Smooth muscle cell (in vitro differentiated cells): Measurements from ENCODE around the gene VAPA. TPM values are rescaled to one million over a fixed set of nuclear protein-coding genes. Genes with fewer than 3 reads are reported as not detected.

ENCODE experiments used
- DNase-seq: peaks from one replicate; lab custom pipeline; 2025; ENCODE audit not compliant: unreplicated experiment; lab: John Stamatoyannopoulos, UW
- H2AFZ ChIP-seq: fragments of 200-600 bp; sonication (generic); 2 replicates; pipeline ENCODE4 v1.6.0; 2016; ENCODE audit warnings: antibody characterized with exemption, low read depth, mild to moderate bottlenecking
- H3F3A ChIP-seq: fragments of 200-600 bp; sonication (generic); 2 replicates; pipeline ENCODE4 v1.6.0; 2017; ENCODE audit warnings: antibody characterized with exemption, low read depth
- H3K27ac ChIP-seq: fragments of 200-600 bp; sonication (generic); 2 replicates; pipeline ENCODE4 v1.5.1; 2016; ENCODE audit warnings: low read depth, mild to moderate bottlenecking
- H3K27me3 ChIP-seq: fragments of 200-600 bp; sonication (generic); 2 replicates; pipeline ENCODE4 v1.6.1; 2016; ENCODE audit warnings: low read depth, mild to moderate bottlenecking
- H3K36me3 ChIP-seq: fragments of 200-600 bp; sonication (generic); 2 replicates; pipeline ENCODE4 v1.5.1; 2016; ENCODE audit warnings: low read depth
- H3K4me1 ChIP-seq: fragments of 200-600 bp; sonication (generic); 2 replicates; pipeline ENCODE4 v1.5.1; 2016; ENCODE audit warnings: low read depth
- H3K4me2 ChIP-seq: fragments of 200-600 bp; sonication (generic); 2 replicates; pipeline ENCODE4 v1.6.0; 2016; ENCODE audit warnings: mild to moderate bottlenecking
- H3K4me3 ChIP-seq: fragments of 200-600 bp; sonication (generic); 2 replicates; pipeline ENCODE4 v1.5.1; 2016; ENCODE audit warnings: mild to moderate bottlenecking
- H3K79me2 ChIP-seq: fragments of 200-600 bp; sonication (generic); 2 replicates; pipeline ENCODE4 v1.6.0; 2016; ENCODE audit warnings: low read depth, mild to moderate bottlenecking
- H3K9ac ChIP-seq: fragments of 200-600 bp; sonication (generic); 2 replicates; pipeline ENCODE4 v1.6.0; 2016; ENCODE audit warnings: low read depth
- H3K9me3 ChIP-seq: fragments of 200-600 bp; sonication (generic); replicated peaks from 2 replicates; pipeline ENCODE4 v1.5.1; 2016; ENCODE audit warnings: low read depth
- H4K20me1 ChIP-seq: fragments of 200-600 bp; sonication (generic); 2 replicates; pipeline ENCODE4 v1.6.0; 2016; ENCODE audit warnings: low read depth
- CTCF ChIP-seq: fragments of 200-600 bp; sonication (generic); IDR thresholded peaks from 2 replicates; pipeline ENCODE4 v1.5.1; 2017; ENCODE audit warnings: borderline replicate concordance, mild to moderate bottlenecking, antibody characterized with exemption; ENCODE audit not compliant: insufficient read depth, poor library complexity, severe bottlenecking
- WGBS: methylation state at CpG from one replicate; pipeline ENCODE4 v1.1.7; 2016; ENCODE audit warnings: low lambda C conversion rate; 5-methylcytosine and 5-hydroxymethylcytosine counted together
- polyA plus RNA-seq: library from polyadenylated mRNA; unstranded; fragments of >200 nt; fragmentation: Nextera tagmentation; extraction: Ambion mirVana; gene quantifications from 2 replicates; pipeline ENCODE4 v1.2.1, GENCODE V29; 2016
- total RNA-seq: library from RNA; depleted of rRNA; stranded (reverse); fragments of >200 nt; gene quantifications from 2 replicates; pipeline ENCODE4 v1.2.3, GENCODE V29; 2014

The VAPA gene
- total and polyA plus RNA-seq, 2 experiments from 2014 or later, result 315 to 350 TPM

GRCh38 chr18:9971313-9971920 lies 57.6 kb downstream of the VAPA start:
- DNase-seq, result peak; percentile 23

GRCh38 chr18:9973470-9973869 lies 59.7 kb downstream of the VAPA start:
- H3K9ac ChIP-seq, result no peak overlapping the region
- H4K20me1 ChIP-seq, result no peaks in the 10 kb centered on the region
- no peaks in the 10 kb centered on the region for H3K79me2 ChIP-seq
- peaks cover 5% of the 10 kb centered on the region for H3K36me3 ChIP-seq
- DNase-seq, result no peak
- no peak overlapping the region for H3K27ac ChIP-seq
- H3K9me3 ChIP-seq, result peaks cover 12% of the 10 kb centered on the region
- H3F3A ChIP-seq, result no peaks in the 10 kb centered on the region
- H3K4me2 ChIP-seq, result no peak overlapping the region
- TF ChIP-seq CTCF, result no peak
- H2AFZ ChIP-seq, result no peak overlapping the region
- no peaks in the 10 kb centered on the region for H3K4me1 ChIP-seq
- WGBS, result 93% methylated on average over 4 of the region's 4 CpGs
- no peak overlapping the region for H3K4me3 ChIP-seq
- no peaks in the 10 kb centered on the region for H3K27me3 ChIP-seq

More at GRCh38 chr18:9971313-9971920, 57.6 kb downstream of the VAPA start:
- H3K79me2 ChIP-seq, result no peaks in the 10 kb centered on the region
- no peak overlapping the region for H3K27ac ChIP-seq
- H3K4me1 ChIP-seq, result no peaks in the 10 kb centered on the region
- no peaks in the 10 kb centered on the region for H3K27me3 ChIP-seq
- peak; percentile 84 for TF ChIP-seq CTCF
- H4K20me1 ChIP-seq, result no peaks in the 10 kb centered on the region
- H2AFZ ChIP-seq, result no peak overlapping the region
- no peak overlapping the region for H3K4me3 ChIP-seq
- H3K36me3 ChIP-seq, result peaks cover 4% of the 10 kb centered on the region
- H3K9ac ChIP-seq, result no peak overlapping the region
- no peak overlapping the region for H3K4me2 ChIP-seq
- H3F3A ChIP-seq, result no peaks in the 10 kb centered on the region
- peaks cover 12% of the 10 kb centered on the region for H3K9me3 ChIP-seq
- WGBS, result 6% methylated on average over 4 of the region's 4 CpGs

GRCh38 chr18:9974279-9974915 lies 60.6 kb downstream of the VAPA start:
- Histone ChIP-seq H3K9me3 (peaks cover 12% of the 10 kb centered on the region), H3K4me3 (no peak overlapping the region), H3K9ac (no peak overlapping the region), H3F3A (no peaks in the 10 kb centered on the region), H3K79me2 (no peaks in the 10 kb centered on the region), H2AFZ (no peak overlapping the region), H3K4me1 (no peaks in the 10 kb centered on the region), H3K27me3 (no peaks in the 10 kb centered on the region), H3K27ac (no peak overlapping the region), H4K20me1 (no peaks in the 10 kb centered on the region), H3K4me2 (no peak overlapping the region), H3K36me3 (peaks cover 5% of the 10 kb centered on the region)
- TF ChIP-seq CTCF, result no peak
- DNase-seq, result no peak
- 97% methylated on average over 2 of the region's 2 CpGs for WGBS

- Histone ChIP-seq H3K4me1 (no peaks in the 10 kb centered on the region), H3K4me2 (no peak overlapping the region), H3K27ac (no peak overlapping the region), H3F3A (no peaks in the 10 kb centered on the region), H3K27me3 (no peaks in the 10 kb centered on the region), H4K20me1 (no peaks in the 10 kb centered on the region), H3K9me3 (peaks cover 12% of the 10 kb centered on the region), H3K9ac (no peak overlapping the region), H3K4me3 (no peak overlapping the region), H3K36me3 (peaks cover 5% of the 10 kb centered on the region), H3K79me2 (no peaks in the 10 kb centered on the region), H2AFZ (no peak overlapping the region)
- no peak for DNase-seq
- TF ChIP-seq CTCF, result no peak
Measured at GRCh38 chr18:9975658-9976057, 61.8 kb downstream of the VAPA start.
